ENCODE measurements around the gene ESRP2.

ESRP2 gene

GRCh38 chr16:68235887-68236136 lies at the start of gene ESRP2:
Gene ESRP2, minus strand, starts transcription at chr16:68236127. Its CDS starts 82 bp downstream, at chr16:68236045.
- Mint-ChIP-seq H3K9me3 (no peaks in the 10 kb centered on the region), H3K27ac (peak within 1 kb of the TSS; percentile 94), H3K27me3 (no peaks in the 10 kb centered on the region), H3K4me1 (ENCODE audit: low read depth) (peaks cover 41% of the 10 kb centered on the region), H3K36me3 (ENCODE audit: low read depth) (no peaks in the 10 kb centered on the region), H3K4me3 (peak within 1 kb of the TSS; percentile 85)

- no peaks in the 10 kb centered on the region for H3K9me3 Mint-ChIP-seq
- H3K4me3 Mint-ChIP-seq = peak overlapping the region; percentile 64
- peaks cover 100% of the 10 kb centered on the region for H3K4me1 Mint-ChIP-seq (ENCODE audit: low read depth)
- H3K27me3 Mint-ChIP-seq = no peaks in the 10 kb centered on the region
- peak overlapping the region; percentile 92 for H3K27ac Mint-ChIP-seq
- peaks cover 70% of the 10 kb centered on the region for H3K36me3 Mint-ChIP-seq (ENCODE audit: low read depth)
These were observed 49.8 kb upstream of the ESRP2 start for GRCh38 chr16:68285683-68286082.

- Mint-ChIP-seq H3K4me1 (ENCODE audit: low read depth) (peaks cover 98% of the 10 kb centered on the region), H3K27me3 (no peaks in the 10 kb centered on the region), H3K4me3 (peak overlapping the region; percentile 63), H3K36me3 (ENCODE audit: low read depth) (peaks cover 68% of the 10 kb centered on the region), H3K9me3 (no peaks in the 10 kb centered on the region), H3K27ac (peak overlapping the region; percentile 92)
These were observed 48.9 kb upstream of the ESRP2 start for GRCh38 chr16:68284847-68285246.

- Mint-ChIP-seq H3K4me1 (ENCODE audit: low read depth) (peaks cover 97% of the 10 kb centered on the region), H3K4me3 (peak overlapping the region; percentile 63), H3K27ac (peak overlapping the region; percentile 92)
These were observed 48.1 kb upstream of the ESRP2 start for GRCh38 chr16:68283801-68284598.

GRCh38 chr16:68283346-68283745 lies 47.4 kb upstream of the ESRP2 start:
- Mint-ChIP-seq H3K4me3 (peak overlapping the region; percentile 63), H3K36me3 (ENCODE audit: low read depth) (peaks cover 74% of the 10 kb centered on the region), H3K4me1 (ENCODE audit: low read depth) (peaks cover 91% of the 10 kb centered on the region), H3K9me3 (no peaks in the 10 kb centered on the region), H3K27me3 (no peaks in the 10 kb centered on the region), H3K27ac (peak overlapping the region; percentile 92)

More at GRCh38 chr16:68283801-68284598, 48.1 kb upstream of the ESRP2 start:
- Mint-ChIP-seq H3K9me3 (no peaks in the 10 kb centered on the region), H3K36me3 (ENCODE audit: low read depth) (peaks cover 74% of the 10 kb centered on the region), H3K27me3 (no peaks in the 10 kb centered on the region)

- Mint-ChIP-seq H3K9me3 (no peaks in the 10 kb centered on the region), H3K36me3 (ENCODE audit: low read depth) (peaks cover 62% of the 10 kb centered on the region), H3K27me3 (no peaks in the 10 kb centered on the region), H3K27ac (peak overlapping the region; percentile 77), H3K4me1 (ENCODE audit: low read depth) (peaks cover 78% of the 10 kb centered on the region), H3K4me3 (peak overlapping the region; percentile 18)
These were observed 46.1 kb upstream of the ESRP2 start for GRCh38 chr16:68282064-68282452.

- no peaks in the 10 kb centered on the region for H3K27me3 Mint-ChIP-seq
- peak overlapping the region; percentile 77 for H3K27ac Mint-ChIP-seq
- H3K4me1 Mint-ChIP-seq (ENCODE audit: low read depth) = peaks cover 77% of the 10 kb centered on the region
- no peaks in the 10 kb centered on the region for H3K9me3 Mint-ChIP-seq
- peaks cover 59% of the 10 kb centered on the region for H3K36me3 Mint-ChIP-seq (ENCODE audit: low read depth)
- peak overlapping the region; percentile 7 for H3K4me3 Mint-ChIP-seq
These were observed 45.6 kb upstream of the ESRP2 start for GRCh38 chr16:68281368-68282063.

GRCh38 chr16:68279726-68280558 lies 44.0 kb upstream of the ESRP2 start:
- no peaks in the 10 kb centered on the region for H3K9me3 Mint-ChIP-seq
- no peak overlapping the region for H3K4me3 Mint-ChIP-seq
- H3K27me3 Mint-ChIP-seq = no peaks in the 10 kb centered on the region
- peaks cover 61% of the 10 kb centered on the region for H3K36me3 Mint-ChIP-seq (ENCODE audit: low read depth)
- H3K4me1 Mint-ChIP-seq (ENCODE audit: low read depth) = peaks cover 77% of the 10 kb centered on the region
- H3K27ac Mint-ChIP-seq = peak overlapping the region; percentile 49

GRCh38 chr16:68276223-68276622 lies 40.3 kb upstream of the ESRP2 start:
- H3K27ac Mint-ChIP-seq = peak overlapping the region; percentile 83
- H3K9me3 Mint-ChIP-seq = no peaks in the 10 kb centered on the region
- H3K36me3 Mint-ChIP-seq (ENCODE audit: low read depth) = peaks cover 51% of the 10 kb centered on the region
- peaks cover 77% of the 10 kb centered on the region for H3K4me1 Mint-ChIP-seq (ENCODE audit: low read depth)
- H3K27me3 Mint-ChIP-seq = no peaks in the 10 kb centered on the region
- peak overlapping the region; percentile 11 for H3K4me3 Mint-ChIP-seq

GRCh38 chr16:68275611-68276191 lies 39.8 kb upstream of the ESRP2 start:
- Mint-ChIP-seq H3K9me3 (no peaks in the 10 kb centered on the region), H3K36me3 (ENCODE audit: low read depth) (peaks cover 50% of the 10 kb centered on the region), H3K4me1 (ENCODE audit: low read depth) (peaks cover 77% of the 10 kb centered on the region), H3K27me3 (no peaks in the 10 kb centered on the region), H3K4me3 (peak overlapping the region; percentile 11), H3K27ac (peak overlapping the region; percentile 83)

GRCh38 chr16:68274441-68274840 lies 38.5 kb upstream of the ESRP2 start:
- no peaks in the 10 kb centered on the region for H3K27me3 Mint-ChIP-seq
- peaks cover 44% of the 10 kb centered on the region for H3K36me3 Mint-ChIP-seq (ENCODE audit: low read depth)
- peaks cover 79% of the 10 kb centered on the region for H3K4me1 Mint-ChIP-seq (ENCODE audit: low read depth)
- peak overlapping the region; percentile 59 for H3K27ac Mint-ChIP-seq
- H3K9me3 Mint-ChIP-seq = no peaks in the 10 kb centered on the region
- H3K4me3 Mint-ChIP-seq = no peak overlapping the region

- no peaks in the 10 kb centered on the region for H3K9me3 Mint-ChIP-seq
- H3K4me1 Mint-ChIP-seq (ENCODE audit: low read depth) = peaks cover 80% of the 10 kb centered on the region
- no peaks in the 10 kb centered on the region for H3K27me3 Mint-ChIP-seq
- H3K27ac Mint-ChIP-seq = peak overlapping the region; percentile 59
- no peak overlapping the region for H3K4me3 Mint-ChIP-seq
- peaks cover 46% of the 10 kb centered on the region for H3K36me3 Mint-ChIP-seq (ENCODE audit: low read depth)
These were observed 38.0 kb upstream of the ESRP2 start for GRCh38 chr16:68273896-68274295.

- Mint-ChIP-seq H3K36me3 (ENCODE audit: low read depth) (peaks cover 47% of the 10 kb centered on the region), H3K4me1 (ENCODE audit: low read depth) (peaks cover 85% of the 10 kb centered on the region), H3K4me3 (peak overlapping the region; percentile 61), H3K27ac (peak overlapping the region; percentile 88), H3K9me3 (no peaks in the 10 kb centered on the region), H3K27me3 (no peaks in the 10 kb centered on the region)
These were observed 37.5 kb upstream of the ESRP2 start for GRCh38 chr16:68273459-68273858.

- H3K4me1 Mint-ChIP-seq (ENCODE audit: low read depth) = peaks cover 93% of the 10 kb centered on the region
- no peaks in the 10 kb centered on the region for H3K9me3 Mint-ChIP-seq
- peak overlapping the region; percentile 61 for H3K4me3 Mint-ChIP-seq
- no peaks in the 10 kb centered on the region for H3K27me3 Mint-ChIP-seq
- peaks cover 54% of the 10 kb centered on the region for H3K36me3 Mint-ChIP-seq (ENCODE audit: low read depth)
- peak overlapping the region; percentile 88 for H3K27ac Mint-ChIP-seq
These were observed 36.7 kb upstream of the ESRP2 start for GRCh38 chr16:68272507-68273209.
